Measurements from ENCODE around the gene PLD3. TPM values are rescaled to one million over a fixed set of nuclear protein-coding genes. Genes with fewer than 3 reads are reported as not detected.

Gene PLD3
- polyA plus RNA-seq, 1 donor: 272 TPM

- no CpG with 5 or more reads among the region's 5 CpGs for whole genome bisulfite sequencing (ENCODE audit: insufficient coverage, low lambda C conversion rate)
- Histone ChIP-seq H3K4me1 (ENCODE audit: control insufficient read depth, insufficient read depth, low read length) (peaks cover 24% of the 10 kb centered on the region), H3K27me3 (ENCODE audit: control insufficient read depth, insufficient read depth, low read length) (no peaks in the 10 kb centered on the region), H3K36me3 (ENCODE audit: control insufficient read depth, insufficient read depth, low read length) (peaks cover 11% of the 10 kb centered on the region), H3K9me3 (ENCODE audit: control insufficient read depth, low read depth, low read length) (no peaks in the 10 kb centered on the region), H3K27ac (ENCODE audit: low read length) (no peak overlapping the region), H3K4me3 (ENCODE audit: low read length) (no peak overlapping the region)
- DNase-seq: no peak
Observed at GRCh38 chr19:40419066-40419612, 70.6 kb downstream of the PLD3 start.

GRCh38 chr19:40419780-40420179, 71.3 kb downstream of the PLD3 start:
- no peaks in the 10 kb centered on the region for H3K27me3 ChIP-seq (ENCODE audit: control insufficient read depth, insufficient read depth, low read length)
- no peaks in the 10 kb centered on the region for H3K9me3 ChIP-seq (ENCODE audit: control insufficient read depth, low read depth, low read length)
- H3K27ac ChIP-seq (ENCODE audit: low read length): no peak overlapping the region
- WGBS (ENCODE audit: insufficient coverage, low lambda C conversion rate): no CpG with 5 or more reads among the region's 5 CpGs
- no peak overlapping the region for H3K4me3 ChIP-seq (ENCODE audit: low read length)
- H3K4me1 ChIP-seq (ENCODE audit: control insufficient read depth, insufficient read depth, low read length): peaks cover 27% of the 10 kb centered on the region
- H3K36me3 ChIP-seq (ENCODE audit: control insufficient read depth, insufficient read depth, low read length): peaks cover 11% of the 10 kb centered on the region
- no peak for DNase-seq

- H3K4me1 ChIP-seq (ENCODE audit: control insufficient read depth, insufficient read depth, low read length): peaks cover 29% of the 10 kb centered on the region
- no peaks in the 10 kb centered on the region for H3K9me3 ChIP-seq (ENCODE audit: control insufficient read depth, low read depth, low read length)
- H3K36me3 ChIP-seq (ENCODE audit: control insufficient read depth, insufficient read depth, low read length): peaks cover 11% of the 10 kb centered on the region
- no peak for DNase-seq
- H3K4me3 ChIP-seq (ENCODE audit: low read length): peak overlapping the region; percentile 79
- H3K27ac ChIP-seq (ENCODE audit: low read length): peak overlapping the region; percentile 100
- H3K27me3 ChIP-seq (ENCODE audit: control insufficient read depth, insufficient read depth, low read length): no peaks in the 10 kb centered on the region
- WGBS (ENCODE audit: insufficient coverage, low lambda C conversion rate): no CpG with 5 or more reads among the region's 14 CpGs
Observed at GRCh38 chr19:40420451-40420765, 71.9 kb downstream of the PLD3 start.

DNA sequence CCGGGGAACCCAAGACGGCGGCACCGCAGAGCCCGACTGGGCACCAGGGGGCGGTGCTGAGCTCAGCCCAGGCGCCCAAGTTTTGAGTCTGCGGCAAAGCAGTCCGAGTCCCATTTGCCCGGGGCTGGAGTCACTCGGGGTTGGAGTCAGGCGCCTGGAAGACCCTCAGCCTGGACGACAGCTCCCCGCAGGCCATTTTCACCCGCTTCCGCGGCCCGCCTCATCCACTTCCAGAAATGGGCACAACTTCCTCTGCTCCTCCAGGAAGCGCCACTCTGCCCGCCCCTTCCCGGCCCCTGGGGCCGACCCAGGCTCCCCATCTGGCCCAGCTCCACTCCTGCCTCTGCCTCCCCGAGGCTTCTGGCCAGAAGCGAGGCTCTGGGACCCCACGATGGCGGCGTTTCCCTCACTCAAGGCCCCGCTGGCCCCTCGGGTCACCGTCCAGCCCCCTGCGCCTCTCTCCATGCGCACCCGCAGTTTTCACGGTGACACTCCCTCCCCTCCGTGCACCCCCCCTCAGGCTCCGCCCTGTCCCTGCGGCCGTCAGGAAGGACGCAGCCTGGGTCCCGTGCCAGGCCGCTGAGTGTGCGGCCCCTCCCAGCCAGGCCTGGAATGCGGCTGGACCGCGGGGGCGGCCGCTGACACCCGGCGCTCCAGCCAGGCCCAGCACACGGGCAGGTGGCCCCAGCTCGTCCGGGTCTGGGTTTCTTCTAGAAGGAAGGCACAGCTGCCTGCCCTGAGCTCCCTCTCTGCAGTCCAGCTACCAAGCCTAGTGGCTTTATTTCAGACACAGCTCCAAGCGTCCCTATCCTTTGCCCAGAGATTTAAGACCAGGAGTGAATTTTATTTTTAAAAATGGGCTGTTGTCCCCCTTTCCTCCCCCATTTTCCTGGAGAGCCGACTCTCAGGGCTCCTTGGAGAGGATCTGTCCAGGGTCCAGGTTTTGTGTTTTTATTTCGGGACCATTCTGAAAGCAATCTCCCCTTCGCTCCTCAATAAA, 72.6 kb downstream of the PLD3 start:
- H3K9me3 ChIP-seq (ENCODE audit: control insufficient read depth, low read depth, low read length): no peaks in the 10 kb centered on the region
- WGBS (ENCODE audit: insufficient coverage, low lambda C conversion rate): 17% methylated on average over 1 of the region's 56 CpGs
- DNase-seq: peak; percentile 95 to 98
- H3K4me3 ChIP-seq (ENCODE audit: low read length): peak overlapping the region; percentile 79
- H3K36me3 ChIP-seq (ENCODE audit: control insufficient read depth, insufficient read depth, low read length): peaks cover 11% of the 10 kb centered on the region
- H3K4me1 ChIP-seq (ENCODE audit: control insufficient read depth, insufficient read depth, low read length): peaks cover 26% of the 10 kb centered on the region
- H3K27me3 ChIP-seq (ENCODE audit: control insufficient read depth, insufficient read depth, low read length): no peaks in the 10 kb centered on the region
- H3K27ac ChIP-seq (ENCODE audit: low read length): peak overlapping the region; percentile 100

- Histone ChIP-seq H3K27ac (ENCODE audit: low read length) (peak overlapping the region; percentile 100), H3K4me3 (ENCODE audit: low read length) (no peak overlapping the region), H3K27me3 (ENCODE audit: control insufficient read depth, insufficient read depth, low read length) (no peaks in the 10 kb centered on the region), H3K36me3 (ENCODE audit: control insufficient read depth, insufficient read depth, low read length) (peaks cover 11% of the 10 kb centered on the region), H3K9me3 (ENCODE audit: control insufficient read depth, low read depth, low read length) (no peaks in the 10 kb centered on the region), H3K4me1 (ENCODE audit: control insufficient read depth, insufficient read depth, low read length) (peaks cover 20% of the 10 kb centered on the region)
- 87% methylated on average over 3 of the region's 16 CpGs for WGBS (ENCODE audit: insufficient coverage, low lambda C conversion rate)
- DNase-seq: no peak
Observed at GRCh38 chr19:40421993-40422747, 73.7 kb downstream of the PLD3 start.

DNA sequence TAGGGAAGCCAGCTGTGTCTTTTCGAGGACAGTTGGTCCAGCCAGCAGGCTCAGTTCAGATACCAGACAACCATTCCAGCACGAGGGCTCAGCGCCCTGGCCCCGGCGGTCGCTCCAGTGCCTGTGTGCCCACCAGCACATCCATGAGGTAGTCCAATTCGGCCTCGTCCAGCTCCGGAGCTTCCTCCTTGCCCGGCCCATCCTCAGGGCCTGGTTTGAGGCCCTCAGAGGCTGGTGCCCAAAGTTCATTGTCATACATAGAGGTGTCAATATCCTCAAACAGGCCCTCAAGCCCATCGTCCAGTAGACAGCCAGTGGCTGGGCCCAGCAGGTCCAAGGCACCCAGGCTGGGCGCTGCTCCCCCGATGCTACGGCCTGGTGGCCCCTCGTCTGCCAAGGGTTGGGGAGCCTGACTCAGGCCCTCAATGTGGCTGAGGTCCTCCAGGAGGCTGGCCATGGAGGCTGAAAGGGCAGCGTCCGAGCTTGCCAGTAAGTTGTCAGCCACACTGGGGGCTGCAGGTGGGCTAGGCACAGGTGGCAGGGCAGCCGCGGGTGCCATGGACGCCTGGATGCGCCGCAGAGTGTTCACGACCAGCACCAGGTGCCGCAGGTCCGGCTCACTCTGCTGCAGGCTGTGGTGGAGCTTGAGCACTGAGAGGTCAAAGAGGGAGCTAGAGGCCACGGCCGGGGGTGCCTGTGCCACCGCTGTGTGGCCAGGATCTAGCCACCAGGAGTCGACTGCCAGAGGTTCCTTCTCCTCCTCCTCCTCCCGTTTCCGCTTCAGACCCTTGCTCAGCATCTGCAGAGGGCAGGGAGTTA, 74.5 kb downstream of the PLD3 start:
- peaks cover 11% of the 10 kb centered on the region for H3K36me3 ChIP-seq (ENCODE audit: control insufficient read depth, insufficient read depth, low read length)
- no peaks in the 10 kb centered on the region for H3K9me3 ChIP-seq (ENCODE audit: control insufficient read depth, low read depth, low read length)
- no peak overlapping the region for H3K4me3 ChIP-seq (ENCODE audit: low read length)
- no peaks in the 10 kb centered on the region for H3K27me3 ChIP-seq (ENCODE audit: control insufficient read depth, insufficient read depth, low read length)
- H3K27ac ChIP-seq (ENCODE audit: low read length): no peak overlapping the region
- H3K4me1 ChIP-seq (ENCODE audit: control insufficient read depth, insufficient read depth, low read length): peaks cover 16% of the 10 kb centered on the region
- no CpG with 5 or more reads among the region's 31 CpGs for WGBS (ENCODE audit: insufficient coverage, low lambda C conversion rate)
- no peak for DNase-seq

- Histone ChIP-seq H3K9me3 (ENCODE audit: control insufficient read depth, low read depth, low read length) (no peaks in the 10 kb centered on the region), H3K27me3 (ENCODE audit: control insufficient read depth, insufficient read depth, low read length) (no peaks in the 10 kb centered on the region), H3K36me3 (ENCODE audit: control insufficient read depth, insufficient read depth, low read length) (peaks cover 11% of the 10 kb centered on the region), H3K27ac (ENCODE audit: low read length) (no peak overlapping the region), H3K4me3 (ENCODE audit: low read length) (no peak overlapping the region), H3K4me1 (ENCODE audit: control insufficient read depth, insufficient read depth, low read length) (peaks cover 16% of the 10 kb centered on the region)
- DNase-seq: no peak
- 100% methylated on average over 3 of the region's 6 CpGs for WGBS (ENCODE audit: insufficient coverage, low lambda C conversion rate)
Observed at GRCh38 chr19:40423938-40424337, 75.4 kb downstream of the PLD3 start.

DNA sequence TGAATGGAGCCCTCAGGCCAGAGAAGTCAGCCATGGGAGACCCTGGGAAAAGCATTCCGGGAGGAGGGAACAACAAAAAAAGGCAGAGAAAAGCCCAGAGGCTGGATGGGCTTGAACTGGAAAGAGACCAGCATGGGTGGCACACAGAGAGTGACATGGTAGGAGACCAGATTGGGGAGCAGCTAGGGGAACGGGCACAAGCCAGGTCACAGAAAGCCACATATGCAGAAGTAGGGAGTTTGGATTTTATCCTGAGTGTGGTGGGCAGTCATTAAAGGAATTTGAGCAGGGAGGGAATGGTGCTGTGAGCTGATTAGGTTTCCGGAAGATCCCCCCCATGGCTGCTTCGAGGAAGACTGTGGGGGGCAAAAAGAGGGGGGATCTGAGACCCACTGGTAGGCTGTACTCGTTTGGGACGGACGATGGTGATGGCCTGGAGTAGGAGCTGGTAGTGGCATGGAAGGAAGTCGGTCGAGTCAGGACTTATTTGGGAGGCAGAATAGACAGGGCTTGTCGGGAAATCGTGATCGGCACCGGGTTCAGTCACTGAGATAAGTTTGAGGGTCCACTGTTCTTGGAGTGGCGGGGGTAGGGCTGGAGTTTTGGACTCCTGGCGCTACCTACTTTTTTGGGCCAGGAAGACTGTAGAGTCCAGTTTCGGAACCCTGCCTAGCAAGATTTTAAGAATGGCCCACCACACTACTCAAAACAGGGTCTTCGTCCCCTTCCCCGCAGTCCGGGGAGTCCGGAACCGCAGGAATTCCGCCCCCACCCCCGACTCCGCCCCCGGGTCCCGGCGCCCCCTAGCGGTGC, 76.3 kb downstream of the PLD3 start:
- no CpG with 5 or more reads among the region's 28 CpGs for WGBS (ENCODE audit: insufficient coverage, low lambda C conversion rate)
- no peaks in the 10 kb centered on the region for H3K9me3 ChIP-seq (ENCODE audit: control insufficient read depth, low read depth, low read length)
- no peaks in the 10 kb centered on the region for H3K27me3 ChIP-seq (ENCODE audit: control insufficient read depth, insufficient read depth, low read length)
- peak overlapping the region; percentile 93 for H3K4me3 ChIP-seq (ENCODE audit: low read length)
- DNase-seq: peak; percentile 32 to 49
- peaks cover 16% of the 10 kb centered on the region for H3K4me1 ChIP-seq (ENCODE audit: control insufficient read depth, insufficient read depth, low read length)
- peaks cover 11% of the 10 kb centered on the region for H3K36me3 ChIP-seq (ENCODE audit: control insufficient read depth, insufficient read depth, low read length)
- H3K27ac ChIP-seq (ENCODE audit: low read length): peak overlapping the region; percentile 89

DNA sequence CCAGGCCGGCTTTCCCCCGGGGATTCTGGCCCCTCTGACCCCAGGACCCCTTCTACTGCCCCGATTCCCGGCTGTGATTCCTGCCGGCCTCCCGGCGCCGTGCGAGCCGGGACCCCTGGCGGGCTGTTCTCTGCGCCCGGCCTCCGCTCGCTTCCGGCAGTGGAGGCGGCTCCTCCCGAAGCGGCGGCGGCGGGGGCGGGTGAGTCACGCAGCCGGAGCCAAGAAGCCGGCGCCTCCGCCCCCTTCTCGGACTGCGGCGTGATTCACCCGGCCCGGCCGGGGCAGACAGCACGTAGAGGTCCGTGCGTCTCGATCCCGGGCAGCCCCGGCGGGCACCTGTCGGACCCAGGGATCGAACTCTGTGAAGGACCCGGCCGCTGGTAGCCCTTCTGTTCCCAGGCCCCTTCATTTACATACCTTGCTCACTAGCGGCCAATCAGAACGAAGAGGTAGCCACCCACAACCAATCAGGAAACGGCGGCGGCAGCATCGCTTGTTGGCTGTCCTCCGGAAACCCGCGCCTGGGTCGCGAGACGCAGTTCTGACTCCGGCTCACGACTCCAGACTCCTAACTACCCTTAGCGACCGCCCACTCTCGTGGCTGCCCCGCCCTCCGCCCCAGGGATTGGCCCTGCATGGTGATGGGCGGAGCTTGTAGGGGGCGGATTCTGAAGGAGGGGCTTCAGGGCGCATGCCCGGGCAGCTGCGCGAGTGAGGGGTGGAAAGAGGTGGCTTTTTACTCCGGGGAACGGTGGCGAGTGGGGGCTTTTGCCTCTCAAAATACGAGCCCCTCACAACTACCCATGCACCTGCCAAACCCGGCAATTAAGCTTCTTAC, 77.2 kb downstream of the PLD3 start, which contains the start of gene SERTAD1:
Gene SERTAD1 (minus strand): TSS at position 543 of the 838 bp plus-strand sequence. CDS start 2,446 bp downstream, outside the sequence.
- H3K36me3 ChIP-seq (ENCODE audit: control insufficient read depth, insufficient read depth, low read length): peaks cover 11% of the 10 kb centered on the region
- peaks cover 16% of the 10 kb centered on the region for H3K4me1 ChIP-seq (ENCODE audit: control insufficient read depth, insufficient read depth, low read length)
- H3K27ac ChIP-seq (ENCODE audit: low read length): peak within 1 kb of the TSS; percentile 89
- WGBS (ENCODE audit: insufficient coverage, low lambda C conversion rate): no CpG with 5 or more reads among the region's 75 CpGs
- peak within 1 kb of the TSS; percentile 93 for H3K4me3 ChIP-seq (ENCODE audit: low read length)
- no peaks in the 10 kb centered on the region for H3K27me3 ChIP-seq (ENCODE audit: control insufficient read depth, insufficient read depth, low read length)
- no peaks in the 10 kb centered on the region for H3K9me3 ChIP-seq (ENCODE audit: control insufficient read depth, low read depth, low read length)
- peak; percentile 100 for DNase-seq

All from large intestine (tissue), 3 donors.